Activated naive CD4-positive, alpha-beta T cell treated with anti-CD3 and anti-CD28 coated beads for 36 hours (primary cell): ENCODE data around the gene SCN1A. TPM values are rescaled to one million over a fixed set of nuclear protein-coding genes. Genes with fewer than 3 reads are reported as not detected.
A peak's percentile ranks its signal among the peaks of the same experiment; 100 is the strongest.
"Not testable (repeated sequence)": the region's sequence is repeated elsewhere in the genome, so short reads cannot be mapped to it uniquely, and the experiment has no call there.

ENCODE experiments used
- CTCF ChIA-PET: fragments of 350-600 bp; sonication (Branson Sonifier 250); formaldehyde crosslinking; loops from one replicate; lab custom pipeline; 2021; ENCODE audit warnings: antibody characterized with exemption; lab: Charles Lee
- DNase-seq: peaks from one replicate; pipeline ENCODE4 v3.0.0-alpha.2; 2020
- H3K27ac Mint-ChIP-seq: one replicate; pipeline ENCODE4 v1.8.0; 2021; ENCODE audit warnings: mild to moderate bottlenecking, mixed read lengths
- H3K27me3 Mint-ChIP-seq: one replicate; pipeline ENCODE4 v1.8.0; 2021; ENCODE audit warnings: low read depth, mixed read lengths
- H3K36me3 Mint-ChIP-seq: one replicate; pipeline ENCODE4 v1.8.0; 2021; ENCODE audit warnings: low read depth, mixed read lengths
- H3K4me1 Mint-ChIP-seq: one replicate; pipeline ENCODE4 v1.8.0; 2021; ENCODE audit warnings: low read depth, mixed read lengths
- H3K4me3 Mint-ChIP-seq: one replicate; pipeline ENCODE4 v1.8.0; 2021; ENCODE audit warnings: mild to moderate bottlenecking, moderate library complexity, mixed read lengths
- H3K9me3 Mint-ChIP-seq: one replicate; pipeline ENCODE4 v1.8.0; 2021; ENCODE audit warnings: mixed read lengths
- intact Hi-C: fragments of 100-400 bp; cut with micrococcal nuclease; formaldehyde crosslinking; loops from one replicate; pipeline ENCODE4 v1.15.1; 2023
- total RNA-seq, 2 experiments: library from RNA; stranded (reverse); gene quantifications; one replicate each; pipeline ENCODE4 v1.2.3, GENCODE V29; 2021

Gene SCN1A
- total RNA-seq, 2 experiments from 2014 or later = not detected

DNA sequence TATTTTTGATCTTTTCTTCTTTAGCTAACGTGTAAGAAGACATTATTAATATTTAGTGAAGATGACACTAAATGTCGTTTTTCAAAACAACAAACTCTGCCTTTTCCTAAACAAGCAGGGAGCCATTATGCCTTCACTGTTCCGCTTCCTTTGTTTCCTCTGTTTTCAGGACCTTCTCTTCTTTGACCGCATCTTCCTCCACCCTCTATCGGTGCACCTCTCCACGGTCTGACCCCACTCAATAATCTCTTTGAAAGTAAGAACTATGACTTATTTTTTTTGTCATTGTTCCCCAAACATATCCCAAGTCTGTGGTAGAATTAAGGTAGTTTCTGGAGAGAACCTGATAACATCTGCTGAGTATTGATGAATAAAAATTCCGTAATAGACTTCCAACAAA is 5.8 kb upstream of the SCN1A start:
- Mint-ChIP-seq H3K27me3 (peaks cover 13% of the 10 kb centered on the region), H3K27ac (no peak overlapping the region), H3K9me3 (no peaks in the 10 kb centered on the region), H3K4me1 (no peaks in the 10 kb centered on the region), H3K4me3 (no peak overlapping the region), H3K36me3 (no peaks in the 10 kb centered on the region)
- CTCF ChIA-PET = interaction anchor here (1.6 kb wide), 1 partner anchor 178 kb away, joined by 3 read pairs; no protein-coding TSS in a partner anchor
- intact Hi-C loops = no loop called here
- no peak for DNase-seq

DNA sequence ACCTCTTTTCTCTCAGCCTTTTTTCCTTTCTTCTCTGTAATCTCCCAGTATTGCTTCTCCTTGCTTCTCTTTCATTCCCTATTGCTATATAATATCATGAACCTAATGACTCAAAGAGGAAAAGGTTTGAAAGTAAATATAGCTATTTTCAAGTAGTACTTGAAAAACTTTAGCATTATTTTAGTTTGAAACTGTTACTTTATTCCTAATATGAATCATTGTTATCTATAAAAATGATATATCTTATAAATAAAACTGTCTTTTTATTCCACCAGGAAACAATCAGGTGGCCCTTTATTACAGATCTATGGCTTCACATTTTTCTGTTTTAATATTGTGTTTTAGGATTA is 311 bp upstream of the SCN1A start:
- no peak for DNase-seq
- Mint-ChIP-seq H3K27ac (no peak overlapping the region), H3K36me3 (no peaks in the 10 kb centered on the region), H3K27me3 (peaks cover 12% of the 10 kb centered on the region), H3K4me1 (peaks cover 2% of the 10 kb centered on the region), H3K4me3 (no peak overlapping the region), H3K9me3 (no peaks in the 10 kb centered on the region)
- intact Hi-C loops = loop anchor here (1.0 to 5.0 kb wide), 6 partner anchors 71 to 1135 kb away; partner anchors contain the start of gene SCN2A
- CTCF ChIA-PET = interaction anchor here (0.6 to 2.9 kb wide), 20 partner anchors 12 to 221 kb away, joined by 3 to 16 read pairs (median 4); partner anchors contain the start of gene TTC21B

DNA sequence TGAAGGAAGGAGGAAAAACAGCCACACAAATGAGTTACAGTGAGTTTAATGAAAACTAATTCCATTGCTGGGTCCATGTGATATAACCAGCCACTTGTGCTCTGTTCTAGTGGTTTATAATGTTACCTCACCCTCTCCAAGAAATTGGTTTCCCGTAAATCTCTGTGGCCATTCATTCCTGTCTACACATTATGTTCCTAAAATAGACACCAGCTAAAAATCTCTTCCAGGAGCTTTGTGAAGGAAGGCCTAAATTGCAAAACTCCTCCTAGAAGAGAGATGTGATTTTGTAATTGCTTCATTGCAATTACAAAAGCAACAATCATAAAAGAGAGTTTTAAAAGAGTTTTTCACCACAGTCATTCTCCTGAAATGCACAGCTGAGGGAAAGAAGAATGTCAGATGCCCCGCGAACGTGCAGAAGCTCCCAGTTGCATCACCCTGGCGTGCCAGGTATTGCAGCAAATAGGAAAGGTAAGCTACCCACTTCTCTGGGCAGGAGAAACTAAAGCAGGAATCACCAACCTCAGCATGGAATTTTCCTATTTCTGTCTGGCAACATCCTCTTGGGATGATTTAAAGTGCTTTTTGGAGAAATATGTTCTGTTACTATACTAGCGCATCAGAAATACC is 1.7 kb downstream of the SCN1A start:
- intact Hi-C loops = loop anchor here (5.0 kb wide), 2 partner anchors 249 to 889 kb away; partner anchors contain the start of gene SCN2A
- Mint-ChIP-seq H3K4me1 (peaks cover 2% of the 10 kb centered on the region), H3K4me3 (no peak overlapping the region), H3K9me3 (no peaks in the 10 kb centered on the region), H3K36me3 (no peaks in the 10 kb centered on the region), H3K27me3 (peaks cover 17% of the 10 kb centered on the region), H3K27ac (no peak overlapping the region)
- DNase-seq = no peak
- CTCF ChIA-PET = interaction anchor here (0.9 to 1.8 kb wide), 2 partner anchors 69 to 93 kb away, joined by 3 to 5 read pairs; no protein-coding TSS in a partner anchor

- H3K9me3 Mint-ChIP-seq = no peaks in the 10 kb centered on the region
Measured at GRCh38 chr2:166125557-166125956, 2.3 kb downstream of the SCN1A start.

GRCh38 chr2:166118180-166118579 is 9.6 kb downstream of the SCN1A start:
- Mint-ChIP-seq H3K4me1 (no peaks in the 10 kb centered on the region), H3K4me3 (no peak overlapping the region), H3K9me3 (no peaks in the 10 kb centered on the region), H3K36me3 (no peaks in the 10 kb centered on the region), H3K27me3 (peaks cover 6% of the 10 kb centered on the region), H3K27ac (no peak overlapping the region)
- CTCF ChIA-PET = no interaction called here
- intact Hi-C loops = no loop called here
- no peak for DNase-seq

More at GRCh38 chr2:166125557-166125956, 2.3 kb downstream of the SCN1A start:
- intact Hi-C loops = loop anchor here (5.0 kb wide), 2 partner anchors 248 to 888 kb away; partner anchors contain the start of gene SCN2A
- no peak for DNase-seq
- peaks cover 2% of the 10 kb centered on the region for H3K4me1 Mint-ChIP-seq
- H3K27me3 Mint-ChIP-seq = peaks cover 18% of the 10 kb centered on the region
- H3K36me3 Mint-ChIP-seq = no peaks in the 10 kb centered on the region
- CTCF ChIA-PET = interaction anchor here (0.9 to 1.8 kb wide), 2 partner anchors 68 to 92 kb away, joined by 3 to 5 read pairs; no protein-coding TSS in a partner anchor
- H3K27ac Mint-ChIP-seq = no peak overlapping the region
- H3K4me3 Mint-ChIP-seq = no peak overlapping the region

DNA sequence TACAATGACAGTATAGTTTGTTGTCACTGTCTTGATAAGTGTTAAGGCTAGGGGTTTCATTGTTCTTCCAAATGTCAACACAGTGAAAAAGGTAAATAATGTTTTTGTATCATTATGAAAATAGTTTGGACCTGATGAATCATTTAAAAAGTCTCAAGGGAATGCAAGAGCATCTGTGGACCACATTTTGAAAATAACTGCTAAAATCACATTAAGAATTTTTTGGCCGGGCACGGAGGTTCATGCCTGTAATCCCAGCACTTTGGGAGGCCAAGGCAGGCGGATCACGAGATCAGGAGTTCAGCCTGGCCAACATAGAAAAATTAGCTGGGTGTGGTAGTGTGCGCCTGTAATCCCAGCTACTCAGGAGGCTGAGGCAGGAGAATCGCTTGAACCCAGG is 10.3 kb downstream of the SCN1A start:
- intact Hi-C loops = no loop called here
- Mint-ChIP-seq H3K36me3 (no peaks in the 10 kb centered on the region), H3K4me3 (no peak overlapping the region), H3K27me3 (peaks cover 6% of the 10 kb centered on the region), H3K27ac (no peak overlapping the region), H3K9me3 (no peaks in the 10 kb centered on the region), H3K4me1 (no peaks in the 10 kb centered on the region)
- CTCF ChIA-PET = interaction anchor here (0.7 kb wide), 1 partner anchor 60 kb away, joined by 3 read pairs; no protein-coding TSS in a partner anchor
- DNase-seq = no peak

DNA sequence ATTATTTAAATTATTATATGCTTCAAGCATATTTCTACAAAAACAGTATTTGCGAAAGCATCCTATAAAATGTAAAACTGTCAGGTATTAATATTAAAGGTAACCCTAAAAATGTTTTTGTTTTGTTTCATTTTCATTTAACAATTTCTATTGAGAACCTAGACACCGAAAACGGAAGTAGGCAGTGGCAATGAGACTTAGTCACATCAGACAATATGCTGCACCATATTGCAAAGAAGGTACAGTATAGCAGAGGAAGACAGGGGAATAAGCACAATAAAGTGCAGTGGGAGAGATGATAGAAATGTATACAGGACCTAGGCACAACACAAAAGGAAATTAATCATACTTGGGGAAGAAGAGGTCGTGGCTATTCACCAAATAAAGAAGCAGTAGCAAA is 12.2 kb downstream of the SCN1A start:
- Mint-ChIP-seq H3K9me3 (no peaks in the 10 kb centered on the region), H3K27me3 (no peaks in the 10 kb centered on the region), H3K4me3 (no peak overlapping the region), H3K36me3 (no peaks in the 10 kb centered on the region), H3K27ac (no peak overlapping the region), H3K4me1 (no peaks in the 10 kb centered on the region)
- DNase-seq = no peak
- intact Hi-C loops = no loop called here
- CTCF ChIA-PET = no interaction called here

DNA sequence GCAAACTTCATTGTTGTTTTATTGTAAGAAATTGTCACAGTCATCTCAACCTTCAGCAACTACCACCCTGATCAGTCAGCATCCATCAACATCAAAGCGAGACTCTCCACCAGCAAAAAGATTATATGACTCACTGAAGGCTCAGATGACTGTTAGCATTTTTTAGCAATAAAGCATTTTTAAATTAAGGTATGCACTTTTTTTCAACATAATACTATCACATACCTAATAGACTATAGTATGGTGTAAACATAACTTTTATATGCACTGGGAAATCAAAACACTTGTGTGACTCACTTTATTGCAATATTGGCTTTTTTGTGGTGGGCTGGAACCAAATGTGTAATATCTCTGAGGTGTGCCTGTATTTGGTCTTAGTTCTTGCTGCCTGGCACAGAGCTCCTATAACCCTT is 15.6 kb downstream of the SCN1A start:
- no peaks in the 10 kb centered on the region for H3K27me3 Mint-ChIP-seq
- no peak overlapping the region for H3K27ac Mint-ChIP-seq
- peak; percentile 18 for DNase-seq
- intact Hi-C loops = loop anchor here (2.0 kb wide), 1 partner anchor 235 kb away; no protein-coding TSS in a partner anchor
- no peak overlapping the region for H3K4me3 Mint-ChIP-seq
- H3K4me1 Mint-ChIP-seq = no peaks in the 10 kb centered on the region
- no peaks in the 10 kb centered on the region for H3K9me3 Mint-ChIP-seq
- CTCF ChIA-PET = no interaction called here
- H3K36me3 Mint-ChIP-seq = no peaks in the 10 kb centered on the region

GRCh38 chr2:166106431-166107015 is 21.3 kb downstream of the SCN1A start:
- Mint-ChIP-seq H3K27me3 (no peaks in the 10 kb centered on the region), H3K4me3 (no peak overlapping the region), H3K9me3 (no peaks in the 10 kb centered on the region), H3K4me1 (no peaks in the 10 kb centered on the region), H3K27ac (no peak overlapping the region), H3K36me3 (no peaks in the 10 kb centered on the region)
- no peak for DNase-seq
- intact Hi-C loops = loop anchor here (1.0 to 5.0 kb wide), 2 partner anchors 152 to 704 kb away; no protein-coding TSS in a partner anchor
- CTCF ChIA-PET = interaction anchor here (0.5 to 0.8 kb wide), 3 partner anchors 15 to 150 kb away, joined by 3 to 4 read pairs (median 3); no protein-coding TSS in a partner anchor

DNA sequence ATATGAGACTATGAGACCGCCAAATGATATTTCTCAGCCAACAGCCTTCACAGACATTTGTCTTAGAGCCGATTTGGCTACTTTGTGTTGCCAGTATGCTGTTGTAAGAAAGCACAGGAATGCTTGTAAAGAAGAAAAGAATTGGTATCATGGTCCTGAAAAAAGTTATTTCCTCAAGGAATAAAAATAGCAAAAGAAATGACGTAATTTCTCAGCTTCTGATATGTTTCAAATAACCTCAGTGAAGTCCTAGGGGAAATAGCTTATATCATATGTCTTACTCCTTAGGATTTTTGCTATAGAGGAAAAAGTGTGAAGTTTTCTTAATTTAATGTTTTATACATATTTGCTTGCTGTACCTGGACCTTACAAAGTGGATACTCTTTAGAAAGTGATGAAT is 23.0 kb downstream of the SCN1A start:
- no peaks in the 10 kb centered on the region for H3K4me1 Mint-ChIP-seq
- intact Hi-C loops = loop anchor here (5.0 kb wide), 1 partner anchor 702 kb away; no protein-coding TSS in a partner anchor
- no peaks in the 10 kb centered on the region for H3K27me3 Mint-ChIP-seq
- DNase-seq = no peak
- no peak overlapping the region for H3K4me3 Mint-ChIP-seq
- H3K36me3 Mint-ChIP-seq = no peaks in the 10 kb centered on the region
- H3K27ac Mint-ChIP-seq = no peak overlapping the region
- no peaks in the 10 kb centered on the region for H3K9me3 Mint-ChIP-seq
- CTCF ChIA-PET = interaction anchor here (0.6 kb wide), 1 partner anchor 1159 kb away, joined by 3 read pairs; no protein-coding TSS in a partner anchor

- Mint-ChIP-seq H3K4me3 (no peak overlapping the region), H3K4me1 (no peaks in the 10 kb centered on the region), H3K27me3 (no peaks in the 10 kb centered on the region), H3K27ac (no peak overlapping the region), H3K36me3 (no peaks in the 10 kb centered on the region), H3K9me3 (no peaks in the 10 kb centered on the region)
- CTCF ChIA-PET = interaction anchor here (0.6 to 0.7 kb wide), 2 partner anchors 47 to 1160 kb away, joined by 3 read pairs; no protein-coding TSS in a partner anchor
- DNase-seq = no peak
- intact Hi-C loops = no loop called here
Measured at GRCh38 chr2:166104084-166104483, 23.7 kb downstream of the SCN1A start.

DNA sequence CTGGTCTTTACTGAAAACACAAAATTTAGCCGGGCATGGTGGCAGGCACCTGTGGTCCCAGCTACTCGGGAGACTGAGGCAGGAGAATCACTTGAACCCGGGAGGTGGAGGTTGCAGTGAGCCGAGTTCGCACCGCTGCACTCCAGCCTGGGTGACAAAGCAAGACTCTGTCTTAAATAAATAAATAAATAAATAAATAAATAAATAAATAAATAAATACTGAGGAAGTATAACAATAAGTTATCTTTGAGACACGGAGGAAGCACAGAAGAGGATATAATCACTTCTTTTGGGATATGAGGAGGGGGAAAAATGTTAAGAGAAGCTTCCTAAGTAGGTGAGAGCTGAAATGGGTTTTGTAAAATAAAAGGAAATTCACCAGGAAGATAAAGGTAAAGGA is 24.5 kb downstream of the SCN1A start:
- H3K36me3 Mint-ChIP-seq, H3K4me1 Mint-ChIP-seq, DNase-seq, H3K27ac Mint-ChIP-seq, H3K4me3 Mint-ChIP-seq, H3K9me3 Mint-ChIP-seq, intact Hi-C loops, H3K27me3 Mint-ChIP-seq: not testable (repeated sequence)
- CTCF ChIA-PET = interaction anchor here (0.7 kb wide), 1 partner anchor 47 kb away, joined by 3 read pairs; no protein-coding TSS in a partner anchor
